Astrocyte (in vitro differentiated cells and primary cell): Measurements from ENCODE around the gene TPST2.

ENCODE experiments used
- EZH2 ChIP-seq: IDR thresholded peaks from 2 replicates; pipeline ENCODE4 v1.6.1; 2012; ENCODE audit warnings: mild to moderate bottlenecking, low read length, inconsistent platforms; ENCODE audit not compliant: insufficient read depth
- TF ChIP-seq, protein P1 (sequence below): IDR thresholded peaks from 2 replicates; pipeline ENCODE4 v1.5.1; 2011; ENCODE audit warnings: low read depth, mild to moderate bottlenecking, inconsistent platforms, low read length, moderate library complexity; ENCODE audit not compliant: insufficient read depth

DNA sequence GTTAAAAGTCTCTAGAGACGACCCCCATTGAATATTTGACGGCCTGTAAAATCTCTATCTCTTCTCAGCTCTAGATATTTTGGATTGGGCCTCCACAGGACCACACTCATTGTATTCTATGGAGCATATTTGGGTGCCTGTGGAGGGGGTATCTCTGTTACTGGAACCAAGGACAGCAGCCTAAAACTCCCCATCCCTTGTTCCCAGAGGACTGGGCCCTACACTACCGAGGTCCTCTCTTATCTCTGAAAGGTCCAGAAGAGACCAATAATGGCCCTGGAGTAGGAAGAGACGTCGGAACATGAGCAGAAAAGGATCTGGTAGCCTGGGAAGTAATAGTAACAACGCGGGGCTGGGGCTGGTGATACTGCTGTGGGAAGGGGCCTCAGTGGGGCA is 106.9 kb downstream of the TPST2 start:
- TF ChIP-seq, protein P1, sequence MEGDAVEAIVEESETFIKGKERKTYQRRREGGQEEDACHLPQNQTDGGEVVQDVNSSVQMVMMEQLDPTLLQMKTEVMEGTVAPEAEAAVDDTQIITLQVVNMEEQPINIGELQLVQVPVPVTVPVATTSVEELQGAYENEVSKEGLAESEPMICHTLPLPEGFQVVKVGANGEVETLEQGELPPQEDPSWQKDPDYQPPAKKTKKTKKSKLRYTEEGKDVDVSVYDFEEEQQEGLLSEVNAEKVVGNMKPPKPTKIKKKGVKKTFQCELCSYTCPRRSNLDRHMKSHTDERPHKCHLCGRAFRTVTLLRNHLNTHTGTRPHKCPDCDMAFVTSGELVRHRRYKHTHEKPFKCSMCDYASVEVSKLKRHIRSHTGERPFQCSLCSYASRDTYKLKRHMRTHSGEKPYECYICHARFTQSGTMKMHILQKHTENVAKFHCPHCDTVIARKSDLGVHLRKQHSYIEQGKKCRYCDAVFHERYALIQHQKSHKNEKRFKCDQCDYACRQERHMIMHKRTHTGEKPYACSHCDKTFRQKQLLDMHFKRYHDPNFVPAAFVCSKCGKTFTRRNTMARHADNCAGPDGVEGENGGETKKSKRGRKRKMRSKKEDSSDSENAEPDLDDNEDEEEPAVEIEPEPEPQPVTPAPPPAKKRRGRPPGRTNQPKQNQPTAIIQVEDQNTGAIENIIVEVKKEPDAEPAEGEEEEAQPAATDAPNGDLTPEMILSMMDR: no peak
- TF ChIP-seq EZH2: no peak
